Stimulated activated naive CD4-positive, alpha-beta T cell (primary cell): ENCODE data around the gene FMN1.
"Not testable (repeated sequence)": the region's sequence is repeated elsewhere in the genome, so short reads cannot be mapped to it uniquely, and the experiment has no call there.

Source experiments
- DNase-seq, 6 experiments: peaks; one replicate each; lab custom pipeline; 2025; lab: John Stamatoyannopoulos, UW

The FMN1 gene

GRCh38 chr15:32977506-32977905 lies 217.0 kb downstream of the FMN1 start:
- DNase-seq, result no peak

- no peak for DNase-seq
These were observed 219.8 kb downstream of the FMN1 start for GRCh38 chr15:32974691-32975090.

- no peak for DNase-seq
These were observed 221.8 kb downstream of the FMN1 start for GRCh38 chr15:32972686-32973085.

- no peak for DNase-seq
These were observed 223.7 kb downstream of the FMN1 start for GRCh38 chr15:32970847-32971246.

GRCh38 chr15:32967521-32967920 lies 227.0 kb downstream of the FMN1 start:
- DNase-seq, result no peak

- no peak for DNase-seq
These were observed 228.0 kb downstream of the FMN1 start for GRCh38 chr15:32966512-32966911.

- no peak for DNase-seq
These were observed 228.6 kb downstream of the FMN1 start for GRCh38 chr15:32965897-32966296.

- DNase-seq, result no peak
These were observed 235.4 kb downstream of the FMN1 start for GRCh38 chr15:32959077-32959476.

GRCh38 chr15:32957219-32957618 lies 237.3 kb downstream of the FMN1 start:
- no peak for DNase-seq

GRCh38 chr15:32956711-32957110 lies 237.8 kb downstream of the FMN1 start:
- no peak for DNase-seq

- no peak for DNase-seq
These were observed 238.5 kb downstream of the FMN1 start for GRCh38 chr15:32956006-32956405.

GRCh38 chr15:32953533-32953910 lies 241.0 kb downstream of the FMN1 start:
- DNase-seq, result no peak

GRCh38 chr15:32952901-32953532 lies 241.5 kb downstream of the FMN1 start:
- no peak for DNase-seq

- no peak for DNase-seq
These were observed 242.6 kb downstream of the FMN1 start for GRCh38 chr15:32951736-32952464.

- DNase-seq, result not testable (repeated sequence)
These were observed 244.5 kb downstream of the FMN1 start for GRCh38 chr15:32950051-32950450.

GRCh38 chr15:32946210-32946609 lies 248.3 kb downstream of the FMN1 start:
- DNase-seq, result no peak

GRCh38 chr15:32944431-32944830 lies 250.1 kb downstream of the FMN1 start:
- DNase-seq, result no peak

GRCh38 chr15:32943711-32944110 lies 250.8 kb downstream of the FMN1 start:
- no peak for DNase-seq

- no peak for DNase-seq
These were observed 252.1 kb downstream of the FMN1 start for GRCh38 chr15:32942401-32942841.

GRCh38 chr15:32941823-32942222 lies 252.7 kb downstream of the FMN1 start:
- DNase-seq, result no peak

- DNase-seq, result no peak
These were observed 257.5 kb downstream of the FMN1 start for GRCh38 chr15:32936976-32937375.

- DNase-seq, result no peak
These were observed 258.1 kb downstream of the FMN1 start for GRCh38 chr15:32936283-32936918.

- no peak for DNase-seq
These were observed 259.4 kb downstream of the FMN1 start for GRCh38 chr15:32935139-32935538.
